Naive thymus-derived CD4-positive, alpha-beta T cell (primary cell): ENCODE data around the gene PHACTR4. TPM values are rescaled to one million over a fixed set of nuclear protein-coding genes. Genes with fewer than 3 reads are reported as not detected.
A peak's percentile ranks its signal among the peaks of the same experiment; 100 is the strongest.

Experiments used
- ATAC-seq: fragments of 150-1000 bp; cut with Tn5 transposase; 2 replicates; pipeline ENCODE4 v1.10.0; 2021; ENCODE audit warnings: mild to moderate bottlenecking, moderate library complexity
- CTCF ChIA-PET: fragments of 350-600 bp; sonication (Branson Sonifier 250); formaldehyde crosslinking; loops from one replicate; lab custom pipeline; 2021; ENCODE audit warnings: antibody characterized with exemption; lab: Charles Lee
- POLR2A ChIA-PET: fragments of 350-600 bp; sonication (Branson Sonifier 250); formaldehyde crosslinking; loops from one replicate; lab custom pipeline; 2021; ENCODE audit warnings: antibody characterized with exemption, inconsistent platforms; lab: Charles Lee
- DNase-seq, 9 donors: peaks; one replicate each; pipeline versions ENCODE4 v3.0.0 to v3.0.0-alpha.2; 2020 to 2022; ENCODE audit warnings: mixed read lengths in 1 of 9
- H3K27ac ChIP-seq: one replicate; pipeline ENCODE4 v1.7.0; 2013; ENCODE audit warnings: mild to moderate bottlenecking, low read depth, low read length, moderate library complexity
- H3K27me3 ChIP-seq, 2 donors: one replicate each; pipeline ENCODE4 v1.7.0; 2013; ENCODE audit warnings: low read length in 2 of 2, mild to moderate bottlenecking in 2 of 2, moderate library complexity in 2 of 2; ENCODE audit not compliant: control insufficient read depth in 2 of 2, insufficient read depth in 2 of 2
- H3K36me3 ChIP-seq, 3 experiments: 1 replicate in 2 of 3; 2 replicates in 1 of 3; pipeline ENCODE4 v1.7.0; 2013; ENCODE audit warnings: low read length in 3 of 3, mild to moderate bottlenecking in 3 of 3, moderate library complexity in 1 of 3; ENCODE audit not compliant: insufficient read depth in 3 of 3, control insufficient read depth in 2 of 3
- H3K4me1 ChIP-seq, 2 donors: one replicate each; pipeline ENCODE4 v1.7.0; 2013; ENCODE audit warnings: low read length in 2 of 2, mild to moderate bottlenecking in 2 of 2, moderate library complexity in 1 of 2; ENCODE audit not compliant: control insufficient read depth in 2 of 2, insufficient read depth in 2 of 2
- H3K4me3 ChIP-seq: 2 replicates; pipeline ENCODE4 v1.7.0; 2013; ENCODE audit warnings: mild to moderate bottlenecking, low read length
- H3K9me3 ChIP-seq, 3 experiments: 1 replicate in 2 of 3; 2 replicates in 1 of 3; pipeline ENCODE4 v1.7.0; 2013; ENCODE audit warnings: low read length in 3 of 3; ENCODE audit not compliant: control insufficient read depth in 2 of 3
- H3K27ac Mint-ChIP-seq, 9 donors: one replicate each; pipeline ENCODE4 v1.8.0; 2020 to 2022; ENCODE audit warnings: mixed read lengths in 9 of 9, mild to moderate bottlenecking in 8 of 9, moderate library complexity in 5 of 9, inconsistent platforms in 2 of 9
- H3K27me3 Mint-ChIP-seq, 5 donors: one replicate each; pipeline ENCODE4 v1.8.0; 2021 to 2022; ENCODE audit warnings: mixed read lengths in 5 of 5, mild to moderate bottlenecking in 1 of 5
- H3K36me3 Mint-ChIP-seq, 5 donors: one replicate each; pipeline ENCODE4 v1.8.0; 2020 to 2022; ENCODE audit warnings: mixed read lengths in 5 of 5, mild to moderate bottlenecking in 3 of 5, inconsistent platforms in 1 of 5
- H3K4me1 Mint-ChIP-seq, 7 donors: one replicate each; pipeline ENCODE4 v1.8.0; 2020 to 2022; ENCODE audit warnings: mixed read lengths in 7 of 7, mild to moderate bottlenecking in 3 of 7, inconsistent platforms in 1 of 7
- H3K4me3 Mint-ChIP-seq, 10 donors: one replicate each; pipeline ENCODE4 v1.8.0; 2020 to 2022; ENCODE audit warnings: mild to moderate bottlenecking in 10 of 10, mixed read lengths in 10 of 10, moderate library complexity in 6 of 10, inconsistent platforms in 2 of 10
- H3K9me3 Mint-ChIP-seq, 11 donors: one replicate each; pipeline ENCODE4 v1.8.0; 2020 to 2022; ENCODE audit warnings: mixed read lengths in 11 of 11, mild to moderate bottlenecking in 4 of 11, inconsistent platforms in 1 of 11, moderate library complexity in 1 of 11
- intact Hi-C, 2 donors: fragments of 100-400 bp; cut with micrococcal nuclease; formaldehyde crosslinking; loops; one replicate each; pipeline ENCODE4 v1.15.1; 2023
- polyA plus RNA-seq, 2 donors: library from polyadenylated mRNA; unstranded; fragments of 300-500 nt; fragmentation: Illumina TruSeq; gene quantifications; one replicate each; pipeline ENCODE4 v1.2.3, GENCODE V29; 2021
- total RNA-seq, 6 experiments: library from RNA in 5 of 6; stranded (reverse) in 5 of 6; gene quantifications; 1 replicate in 5 of 6; 2 replicates in 1 of 6; pipeline ENCODE4 v1.2.3 and lab custom pipeline; 2021 to 2026

PHACTR4 gene
- total and polyA plus RNA-seq, 7 experiments from 2014 or later, result 8.5 to 29.0 (median 23.0) TPM

DNA sequence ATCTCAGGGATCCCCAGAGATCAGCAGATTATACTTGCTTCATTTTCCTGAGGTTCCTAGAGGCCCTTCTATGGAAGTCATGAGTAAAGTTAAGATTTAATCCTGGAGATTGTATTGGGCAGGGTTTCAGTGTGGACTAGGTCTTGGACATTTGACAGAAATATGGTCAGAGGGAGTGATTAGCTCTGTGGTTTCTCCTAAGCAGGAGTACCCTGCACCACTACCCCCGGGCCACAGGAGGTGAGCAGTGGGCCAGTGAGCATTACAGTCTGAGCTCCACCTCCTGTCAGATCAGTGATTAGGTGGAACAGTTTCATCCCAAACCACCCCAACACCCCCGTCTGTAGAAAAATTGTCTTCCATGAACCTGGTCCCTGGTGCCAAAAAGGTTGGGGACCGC, 43.2 kb downstream of the PHACTR4 start:
- Histone ChIP-seq H3K36me3 (no peaks in the 10 kb centered on the region), H3K4me1 (peaks cover 0 to 2% of the 10 kb centered on the region in 2 donors), H3K4me3 (no peak overlapping the region), H3K27me3 (no peaks in the 10 kb centered on the region), H3K27ac (no peak overlapping the region), H3K9me3 (no peaks in the 10 kb centered on the region)
- Mint-ChIP-seq H3K36me3 (peaks cover 0 to 8% (median 1%) of the 10 kb centered on the region in 5 donors), H3K4me3 (no peak overlapping the region), H3K4me1 (peaks cover 6 to 25% (median 14%) of the 10 kb centered on the region in 7 donors), H3K9me3 (no peaks in the 10 kb centered on the region), H3K27me3 (no peaks in the 10 kb centered on the region), H3K27ac (no peak overlapping the region)
- ATAC-seq (no peak), DNase-seq (no peak)
- POLR2A ChIA-PET, result no interaction called here
- CTCF ChIA-PET, result interaction anchor here (0.7 kb wide), 1 partner anchor 20 kb away, joined by 3 read pairs; no protein-coding TSS in a partner anchor
- intact Hi-C loops, result loop anchor here in 1 of 2 donors (10.0 kb wide), 1 partner anchor 62 kb away; no protein-coding TSS in a partner anchor

DNA sequence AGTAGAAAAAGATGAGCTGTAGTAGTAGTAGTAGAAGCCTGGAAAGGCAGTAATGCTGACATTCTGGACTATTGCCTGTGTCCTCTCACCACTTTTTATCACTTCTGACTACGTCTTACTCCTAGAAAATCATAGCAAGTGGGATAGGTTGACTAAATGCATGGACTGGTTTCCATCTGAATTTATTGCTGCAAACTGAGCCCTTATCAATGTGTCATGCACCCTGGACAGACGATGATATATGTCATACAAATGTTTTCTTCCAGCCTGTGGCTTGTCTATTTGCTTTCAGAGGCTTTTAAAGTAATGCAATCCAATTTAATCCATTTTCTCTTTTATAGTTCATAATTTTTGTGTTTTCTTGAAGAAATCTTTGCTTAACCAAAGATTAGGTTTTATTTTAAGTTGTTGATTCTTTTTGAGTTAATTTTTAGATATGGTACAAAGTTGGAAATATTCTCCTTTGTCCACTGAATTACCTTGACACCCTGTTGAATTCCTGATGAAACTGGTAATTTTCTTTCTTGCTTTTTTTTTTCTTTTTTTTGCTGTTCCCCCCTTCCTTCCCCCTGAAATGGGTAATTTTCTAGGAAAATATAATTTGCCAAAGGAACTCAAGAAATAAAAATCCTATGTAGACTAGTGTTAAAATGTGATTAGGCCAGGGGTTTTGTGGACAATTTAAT, 47.1 kb downstream of the PHACTR4 start:
- peak overlapping the region in 1 of 9 donors; percentile 42 for H3K27ac Mint-ChIP-seq
- intact Hi-C loops, result loop anchor here in 1 of 2 donors (10.0 kb wide), 1 partner anchor 58 kb away; no protein-coding TSS in a partner anchor
- POLR2A ChIA-PET, result no interaction called here

DNA sequence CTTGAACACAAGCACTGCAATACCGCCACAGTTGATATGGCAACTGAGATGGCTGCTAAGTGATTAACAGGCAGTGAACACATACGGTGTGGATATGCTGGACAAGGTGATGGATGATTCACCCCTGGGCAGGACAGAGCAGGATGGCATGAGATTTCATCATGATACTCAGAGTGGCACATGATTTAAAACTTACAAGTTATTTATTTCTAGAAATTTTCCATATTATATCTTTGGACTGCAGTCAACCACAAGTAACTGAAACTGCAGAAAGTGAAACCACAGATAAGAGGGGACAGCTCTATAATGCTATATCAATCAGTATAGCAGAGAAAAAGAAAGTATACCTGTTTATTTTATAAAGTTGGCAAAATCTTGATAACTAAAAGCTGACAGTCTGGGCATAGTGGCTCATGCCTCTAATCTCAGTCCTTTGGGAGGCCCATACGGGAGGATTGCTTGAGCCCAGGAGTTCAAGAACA, 47.9 kb downstream of the PHACTR4 start:
- no peaks in the 10 kb centered on the region for H3K9me3 Mint-ChIP-seq
- H3K36me3 ChIP-seq, result peaks cover 0 to 4% (median 0%) of the 10 kb centered on the region in 3 experiments
- no peak overlapping the region for H3K27ac ChIP-seq
- ChIA-PET CTCF (interaction anchor here (1.1 kb wide), 1 partner anchor 169 kb away, joined by 4 read pairs; no protein-coding TSS in a partner anchor), POLR2A (no interaction called here)
- H3K27ac Mint-ChIP-seq, result peak overlapping the region in 4 of 9 donors; percentile 32 to 42 (median 36)
- H3K4me3 ChIP-seq, result no peak overlapping the region
- peak overlapping the region in 6 of 10 donors; percentile 24 to 60 (median 54) for H3K4me3 Mint-ChIP-seq
- no peaks in the 10 kb centered on the region for H3K9me3 ChIP-seq
- DNase-seq (no peak), ATAC-seq (peak; percentile 74)
- H3K4me1 ChIP-seq, result peaks cover 0 to 5% of the 10 kb centered on the region in 2 donors
- H3K36me3 Mint-ChIP-seq, result peaks cover 0 to 7% (median 0%) of the 10 kb centered on the region in 5 donors
- intact Hi-C loops, result loop anchor here in 1 of 2 donors (10.0 kb wide), 1 partner anchor 57 kb away; no protein-coding TSS in a partner anchor
- H3K27me3 Mint-ChIP-seq, result no peaks in the 10 kb centered on the region
- peaks cover 6 to 18% (median 16%) of the 10 kb centered on the region in 7 donors for H3K4me1 Mint-ChIP-seq
- no peaks in the 10 kb centered on the region for H3K27me3 ChIP-seq

More for the DNA sequence above, 47.1 kb downstream of the PHACTR4 start:
- DNase-seq (no peak), ATAC-seq (no peak)
- Histone ChIP-seq H3K27me3 (no peaks in the 10 kb centered on the region), H3K27ac (no peak overlapping the region), H3K9me3 (no peaks in the 10 kb centered on the region), H3K4me1 (peaks cover 0 to 5% of the 10 kb centered on the region in 2 donors), H3K36me3 (peaks cover 0 to 4% (median 0%) of the 10 kb centered on the region in 3 experiments), H3K4me3 (no peak overlapping the region)
- H3K9me3 Mint-ChIP-seq, result no peaks in the 10 kb centered on the region
- H3K36me3 Mint-ChIP-seq, result peaks cover 0 to 9% (median 0%) of the 10 kb centered on the region in 5 donors
- H3K4me1 Mint-ChIP-seq, result peaks cover 6 to 18% (median 16%) of the 10 kb centered on the region in 7 donors
- CTCF ChIA-PET, result no interaction called here
- no peak overlapping the region for H3K4me3 Mint-ChIP-seq
- H3K27me3 Mint-ChIP-seq, result no peaks in the 10 kb centered on the region

DNA sequence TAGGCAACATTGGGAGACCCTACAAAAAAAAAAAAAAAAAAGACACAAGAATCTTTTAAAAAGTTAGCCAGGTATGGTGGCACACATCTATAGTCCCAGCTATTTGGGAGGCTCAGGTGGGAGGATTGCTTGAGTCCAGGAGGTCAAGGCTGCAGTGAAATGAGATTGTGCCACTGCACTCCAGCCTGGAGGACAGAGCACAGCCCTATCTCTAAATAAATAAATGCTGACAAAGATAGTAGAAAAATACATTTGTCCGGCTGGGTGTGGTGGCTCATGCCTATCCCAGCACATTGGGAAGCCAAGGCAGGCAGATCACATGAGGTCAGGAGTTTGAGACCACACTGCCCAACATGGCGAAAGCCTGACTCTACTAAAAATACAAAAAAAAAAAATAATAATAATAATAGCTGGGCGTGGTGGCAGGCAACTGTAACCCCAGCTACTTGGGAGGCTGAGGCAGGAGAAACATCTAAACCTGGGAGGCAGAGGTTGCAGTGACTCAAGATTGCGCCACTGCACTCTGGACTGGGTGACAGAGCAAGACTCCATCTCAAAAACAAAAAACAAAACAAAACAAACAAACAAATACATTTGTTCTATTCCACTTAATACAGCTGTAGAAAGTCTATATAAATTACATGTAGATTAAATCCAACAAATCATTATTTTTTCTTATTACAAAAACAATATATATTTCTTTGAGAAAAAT, 48.5 kb downstream of the PHACTR4 start:
- H3K36me3 ChIP-seq, result peaks cover 0 to 4% (median 0%) of the 10 kb centered on the region in 3 experiments
- intact Hi-C loops, result loop anchor here in 1 of 2 donors (10.0 kb wide), 1 partner anchor 57 kb away; no protein-coding TSS in a partner anchor
- H3K9me3 Mint-ChIP-seq, result no peaks in the 10 kb centered on the region
- no peak for ATAC-seq
- H3K36me3 Mint-ChIP-seq, result peaks cover 0 to 7% (median 0%) of the 10 kb centered on the region in 5 donors
- peaks cover 0 to 5% of the 10 kb centered on the region in 2 donors for H3K4me1 ChIP-seq
- ChIA-PET POLR2A (no interaction called here), CTCF (interaction anchor here (1.1 kb wide), 1 partner anchor 169 kb away, joined by 4 read pairs; no protein-coding TSS in a partner anchor)
- no peak overlapping the region for H3K4me3 ChIP-seq
- DNase-seq, result no peak
- no peaks in the 10 kb centered on the region for H3K27me3 Mint-ChIP-seq
- H3K27ac Mint-ChIP-seq, result peak overlapping the region in 1 of 9 donors; percentile 33
- H3K4me1 Mint-ChIP-seq, result peaks cover 6 to 18% (median 16%) of the 10 kb centered on the region in 7 donors
- H3K27me3 ChIP-seq, result no peaks in the 10 kb centered on the region
- H3K9me3 ChIP-seq, result no peaks in the 10 kb centered on the region
- peak overlapping the region in 3 of 10 donors; percentile 49 to 59 (median 59) for H3K4me3 Mint-ChIP-seq
- no peak overlapping the region for H3K27ac ChIP-seq

DNA sequence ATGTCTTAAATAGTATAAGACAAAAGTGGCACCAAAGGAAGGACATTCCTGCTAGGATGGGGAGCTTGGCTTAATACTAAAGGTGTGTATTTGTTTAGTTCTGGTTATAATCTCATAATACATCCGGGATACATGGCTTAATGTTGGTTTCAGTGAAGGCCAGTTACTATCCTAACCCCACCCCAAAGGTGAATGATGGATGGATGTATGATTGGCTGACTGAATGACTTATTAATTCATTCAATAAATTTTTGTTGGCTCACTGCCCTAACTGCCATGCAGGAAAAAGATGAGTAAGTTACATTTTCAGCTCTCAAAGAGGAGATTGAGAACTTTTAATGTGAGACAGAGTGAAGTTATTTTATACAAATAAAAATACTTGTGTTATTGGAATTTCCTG, 52.2 kb downstream of the PHACTR4 start:
- peaks cover 0 to 5% of the 10 kb centered on the region in 2 donors for H3K4me1 ChIP-seq
- peaks cover 0 to 9% (median 4%) of the 10 kb centered on the region in 5 donors for H3K36me3 Mint-ChIP-seq
- DNase-seq, result no peak
- CTCF ChIA-PET, result no interaction called here
- peaks cover 0 to 4% (median 0%) of the 10 kb centered on the region in 3 experiments for H3K36me3 ChIP-seq
- POLR2A ChIA-PET, result no interaction called here
- no peak for ATAC-seq
- no peak overlapping the region for H3K4me3 ChIP-seq
- no peaks in the 10 kb centered on the region for H3K9me3 ChIP-seq
- peaks cover 0 to 19% (median 12%) of the 10 kb centered on the region in 7 donors for H3K4me1 Mint-ChIP-seq
- no peaks in the 10 kb centered on the region for H3K27me3 ChIP-seq
- intact Hi-C loops, result no loop called here
- no peak overlapping the region for H3K27ac Mint-ChIP-seq
- no peaks in the 10 kb centered on the region for H3K27me3 Mint-ChIP-seq
- no peaks in the 10 kb centered on the region for H3K9me3 Mint-ChIP-seq
- H3K4me3 Mint-ChIP-seq, result no peak overlapping the region
- H3K27ac ChIP-seq, result no peak overlapping the region

DNA sequence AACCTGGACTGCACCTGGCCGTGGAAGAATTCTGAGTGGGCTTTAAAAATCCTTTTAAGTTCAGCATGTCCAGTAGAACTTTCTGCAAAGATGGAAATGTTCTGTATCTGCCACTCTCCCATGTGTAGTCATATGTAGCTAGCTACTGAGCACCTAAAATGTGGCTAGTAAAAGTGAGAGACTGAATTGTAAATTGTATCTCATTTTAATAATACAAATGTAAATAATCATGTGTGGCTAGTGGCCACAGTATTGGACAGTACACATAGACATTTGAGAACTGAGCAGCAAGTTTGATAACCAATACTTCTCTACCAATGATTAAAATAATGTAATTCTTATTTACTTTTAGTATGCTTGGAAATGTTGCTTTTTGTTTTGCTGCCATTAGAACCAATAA, 57.3 kb downstream of the PHACTR4 start:
- Mint-ChIP-seq H3K4me3 (no peak overlapping the region), H3K27ac (no peak overlapping the region), H3K4me1 (peaks cover 0 to 4% (median 4%) of the 10 kb centered on the region in 7 donors), H3K9me3 (peaks cover 0 to 1% (median 0%) of the 10 kb centered on the region in 11 donors), H3K27me3 (no peaks in the 10 kb centered on the region), H3K36me3 (peaks cover 0 to 7% (median 4%) of the 10 kb centered on the region in 5 donors)
- ATAC-seq, result no peak
- POLR2A ChIA-PET, result no interaction called here
- DNase-seq, result no peak
- intact Hi-C loops, result no loop called here
- Histone ChIP-seq H3K4me1 (no peaks in the 10 kb centered on the region), H3K27ac (no peak overlapping the region), H3K27me3 (no peaks in the 10 kb centered on the region), H3K9me3 (no peaks in the 10 kb centered on the region), H3K4me3 (no peak overlapping the region), H3K36me3 (no peaks in the 10 kb centered on the region)
- CTCF ChIA-PET, result no interaction called here
